HepG2 (cell line): ENCODE results near the gene CTSZ. TPM values are rescaled to one million over a fixed set of nuclear protein-coding genes. Genes with fewer than 3 reads are reported as not detected.

Source experiments
- EHMT2 ChIP-seq: fragments of 200-600 bp; sonication (generic); IDR thresholded peaks from 2 replicates; pipeline ENCODE4 v1.7.0; 2017; ENCODE audit warnings: antibody characterized with exemption, low read depth, low read length, borderline replicate concordance
- HIVEP1 ChIP-seq: sonication (generic); formaldehyde crosslinking; IDR thresholded peaks from 2 replicates; pipeline ENCODE4 v1.4.0; 2020; ENCODE audit warnings: mild to moderate bottlenecking, missing genetic modification reagents
- HOXA5 ChIP-seq: sonication (generic); formaldehyde crosslinking; IDR thresholded peaks from 2 replicates; pipeline ENCODE4 v1.4.0; 2020; ENCODE audit warnings: missing genetic modification reagents
- MEF2D ChIP-seq: sonication (generic); formaldehyde crosslinking; IDR thresholded peaks from 2 replicates; pipeline ENCODE4 v1.5.1; 2020; ENCODE audit warnings: mild to moderate bottlenecking, missing genetic modification reagents
- MEIS1 ChIP-seq: sonication (generic); formaldehyde crosslinking; IDR thresholded peaks from 2 replicates; pipeline ENCODE4 v1.9.0; 2021; ENCODE audit warnings: mild to moderate bottlenecking, missing genetic modification reagents, moderate library complexity, borderline replicate concordance
- NFE2L1 ChIP-seq: sonication (generic); formaldehyde crosslinking; IDR thresholded peaks from 2 replicates; pipeline ENCODE4 v1.4.0; 2020; ENCODE audit warnings: missing genetic modification reagents, mild to moderate bottlenecking, borderline replicate concordance
- NONO ChIP-seq, 2 experiments: fragments of 450-650 bp in 1 of 2; sonication (generic) in 1 of 2; formaldehyde crosslinking in 1 of 2; IDR thresholded peaks in 1 of 2; conservative IDR thresholded peaks in 1 of 2; 2 replicates each; pipeline versions ENCODE4 v1.6.1 to v1.8.0; 2017 to 2022; ENCODE audit warnings: mild to moderate bottlenecking in 1 of 2, missing genetic modification reagents in 1 of 2, moderate library complexity in 1 of 2
- NR2F6 ChIP-seq, 2 experiments: IDR thresholded peaks; 2 replicates each; pipeline ENCODE4 v1.6.1; 2016; ENCODE audit warnings: antibody characterized with exemption in 1 of 2, mild to moderate bottlenecking in 1 of 2
- RFX3 ChIP-seq: IDR thresholded peaks from 2 replicates; pipeline ENCODE4 v1.6.1; 2016; ENCODE audit warnings: missing biosample characterization, missing genetic modification reagents
- RFXAP ChIP-seq: sonication (generic); formaldehyde crosslinking; IDR thresholded peaks from 2 replicates; pipeline ENCODE4 v1.4.0; 2020; ENCODE audit warnings: missing genetic modification reagents, borderline replicate concordance
- SETDB1 ChIP-seq: sonication (generic); formaldehyde crosslinking; IDR thresholded peaks from 2 replicates; pipeline ENCODE4 v1.5.1; 2020; ENCODE audit warnings: missing genetic modification reagents, mild to moderate bottlenecking, borderline replicate concordance
- SIX1 ChIP-seq: sonication (generic); formaldehyde crosslinking; IDR thresholded peaks from 2 replicates; pipeline ENCODE4 v1.4.0; 2020; ENCODE audit warnings: missing genetic modification reagents, borderline replicate concordance
- TBP ChIP-seq: sonication (generic); formaldehyde crosslinking; IDR thresholded peaks from 2 replicates; pipeline ENCODE4 v1.5.0; 2020; ENCODE audit warnings: missing genetic modification reagents
- ZBTB7A ChIP-seq: sonication (generic); formaldehyde crosslinking; IDR thresholded peaks from 2 replicates; pipeline ENCODE4 v1.8.0; 2022; ENCODE audit warnings: mild to moderate bottlenecking, missing genetic modification reagents
- ZFP37 ChIP-seq: sonication (generic); formaldehyde crosslinking; IDR thresholded peaks from 2 replicates; pipeline ENCODE4 v1.4.0; 2020; ENCODE audit warnings: missing genetic modification reagents, borderline replicate concordance
- ZFY ChIP-seq: sonication (generic); formaldehyde crosslinking; IDR thresholded peaks from 2 replicates; pipeline ENCODE4 v1.4.0; 2020; ENCODE audit warnings: missing genetic modification reagents
- ZNF143 ChIP-seq: sonication (generic); formaldehyde crosslinking; IDR thresholded peaks from 2 replicates; pipeline ENCODE4 v1.4.0; 2020; ENCODE audit warnings: missing genetic modification reagents
- ZNF468 ChIP-seq: sonication (generic); formaldehyde crosslinking; IDR thresholded peaks from 2 replicates; pipeline ENCODE4 v1.8.0; 2022; ENCODE audit warnings: mild to moderate bottlenecking, moderate library complexity, missing genetic modification reagents
- ZNF501 ChIP-seq: sonication (generic); formaldehyde crosslinking; IDR thresholded peaks from 2 replicates; pipeline ENCODE4 v1.5.1; 2020; ENCODE audit warnings: mild to moderate bottlenecking, moderate library complexity, missing genetic modification reagents
- ZNF547 ChIP-seq: sonication (generic); formaldehyde crosslinking; IDR thresholded peaks from 2 replicates; pipeline ENCODE4 v1.5.1; 2020; ENCODE audit warnings: mild to moderate bottlenecking, missing genetic modification reagents
- ZNF552 ChIP-seq: sonication (generic); formaldehyde crosslinking; IDR thresholded peaks from 2 replicates; pipeline ENCODE4 v1.9.0; 2022; ENCODE audit warnings: missing genetic modification reagents, mild to moderate bottlenecking, borderline replicate concordance
- ZNF569 ChIP-seq: sonication (generic); formaldehyde crosslinking; IDR thresholded peaks from 2 replicates; pipeline ENCODE4 v1.5.0; 2020; ENCODE audit warnings: mild to moderate bottlenecking, missing genetic modification reagents, moderate library complexity, borderline replicate concordance
- ZNF737 ChIP-seq: sonication (generic); formaldehyde crosslinking; IDR thresholded peaks from 2 replicates; pipeline ENCODE4 v1.5.0; 2020; ENCODE audit warnings: missing genetic modification reagents, mild to moderate bottlenecking, borderline replicate concordance
- polyA plus RNA-seq, 8 experiments: library from polyadenylated mRNA; depleted of rRNA in 3 of 8; stranded (reverse) in 7 of 8; unstranded in 1 of 8; fragments of >200 nt; fragmentation: Illumina TruSeq in 4 of 8; extraction: Trizol in 4 of 8; gene quantifications; 2 replicates each; pipeline versions ENCODE4 v1.2.1 to v1.2.3, GENCODE V29; 2011 to 2016; ENCODE audit warnings: low read depth in 4 of 8, missing spikeins in 1 of 8, mixed read lengths in 1 of 8; ENCODE audit not compliant: insufficient read depth in 1 of 8
- total RNA-seq, 5 experiments: library from RNA; depleted of rRNA; stranded (reverse); fragments of >200 nt; fragmentation: Illumina TruSeq; extraction: Trizol; gene quantifications; 2 replicates each; pipeline ENCODE4 v1.2.3, GENCODE V29; 2016; ENCODE audit warnings: low read depth in 1 of 5
- TF ChIP-seq, protein P1 (sequence below): IDR thresholded peaks from 2 replicates; pipeline ENCODE4 v1.6.1; 2016; ENCODE audit warnings: missing compliant biosample characterization, missing genetic modification reagents, borderline replicate concordance
- TF ChIP-seq, protein P2 (sequence below): sonication (generic); formaldehyde crosslinking; IDR thresholded peaks from 2 replicates; pipeline ENCODE4 v1.4.0; 2020; ENCODE audit warnings: missing genetic modification reagents, borderline replicate concordance
- TF ChIP-seq, protein P3 (sequence below): sonication (generic); formaldehyde crosslinking; IDR thresholded peaks from 2 replicates; pipeline ENCODE4 v1.5.0; 2020; ENCODE audit warnings: missing genetic modification reagents, mild to moderate bottlenecking, borderline replicate concordance
- TF ChIP-seq, protein P4 (sequence below): sonication (generic); formaldehyde crosslinking; IDR thresholded peaks from 2 replicates; pipeline ENCODE4 v1.5.1; 2020; ENCODE audit warnings: missing genetic modification reagents, mild to moderate bottlenecking, borderline replicate concordance

The CTSZ gene
- total and polyA plus RNA-seq, 2 of the 13 experiments (the other 11 are each of a cell fraction or from before 2014, with no cell fraction given), result 0.33 TPM; not detected in 1

DNA sequence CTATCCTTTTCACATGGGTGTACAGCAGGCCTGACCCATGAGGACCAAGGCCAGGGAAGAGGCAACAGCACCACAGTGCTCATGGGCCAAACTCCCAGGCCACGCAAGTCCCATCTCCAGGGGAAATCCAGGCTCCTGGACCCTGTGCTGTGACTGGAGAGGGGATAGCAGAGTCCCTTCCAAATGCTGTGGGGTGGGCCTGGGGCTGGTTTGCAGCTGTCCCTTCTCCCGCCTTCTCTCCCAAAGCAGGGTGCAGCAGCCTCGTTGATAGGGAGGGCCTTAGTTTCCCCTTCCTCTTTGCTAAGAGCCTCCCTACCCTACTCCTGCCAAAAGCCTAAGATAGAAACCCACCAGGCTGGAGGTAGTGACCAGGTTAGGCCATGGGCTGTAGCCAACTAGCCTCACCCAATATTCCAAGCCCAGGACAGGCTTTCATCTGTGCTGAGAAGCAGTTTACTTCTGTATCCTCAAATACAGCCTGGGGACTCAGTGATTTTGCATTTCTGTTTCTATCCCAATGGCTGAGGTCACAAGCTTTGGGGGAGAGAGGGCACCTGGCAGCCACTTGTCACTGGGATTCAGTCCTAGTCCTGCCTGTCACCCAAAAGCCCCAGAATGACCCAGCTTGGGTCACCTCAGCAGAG lies 1.4 kb downstream of the CTSZ start (continued):
- TF ChIP-seq, protein P1, sequence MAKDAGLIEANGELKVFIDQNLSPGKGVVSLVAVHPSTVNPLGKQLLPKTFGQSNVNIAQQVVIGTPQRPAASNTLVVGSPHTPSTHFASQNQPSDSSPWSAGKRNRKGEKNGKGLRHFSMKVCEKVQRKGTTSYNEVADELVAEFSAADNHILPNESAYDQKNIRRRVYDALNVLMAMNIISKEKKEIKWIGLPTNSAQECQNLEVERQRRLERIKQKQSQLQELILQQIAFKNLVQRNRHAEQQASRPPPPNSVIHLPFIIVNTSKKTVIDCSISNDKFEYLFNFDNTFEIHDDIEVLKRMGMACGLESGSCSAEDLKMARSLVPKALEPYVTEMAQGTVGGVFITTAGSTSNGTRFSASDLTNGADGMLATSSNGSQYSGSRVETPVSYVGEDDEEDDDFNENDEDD (CRISPR knock-in tag), result no peak
- TF ChIP-seq HIVEP1 (CRISPR knock-in tag) (0 out of 2 replicates have a peak, but pooled peaks have one; percentile 7), ZNF501 (peak; percentile 88), RFXAP (peak; percentile 80; the same call in 1 of the 2 replicates), SIX1 (CRISPR knock-in tag) (no peak), EHMT2 (no peak), ZNF737 (0 out of 2 replicates have a peak, but pooled peaks have one; percentile 53), ZBTB7A (CRISPR knock-in tag) (peak; percentile 51; the same call in 1 of the 2 replicates), ZNF468 (CRISPR knock-in tag) (no peak), ZFY (CRISPR knock-in tag) (peak; percentile 10; the same call in 1 of the 2 replicates), TBP (CRISPR knock-in tag) (no peak), RFX3 (CRISPR knock-in tag) (no peak), SETDB1 (CRISPR knock-in tag) (no peak), ZFP37 (CRISPR knock-in tag) (0 out of 2 replicates have a peak, but pooled peaks have one; percentile 14), ZNF569 (CRISPR knock-in tag) (no peak), HOXA5 (CRISPR knock-in tag) (no peak), ZNF547 (CRISPR knock-in tag) (peak; percentile 92), ZNF552 (CRISPR knock-in tag) (no peak), NFE2L1 (CRISPR knock-in tag) (no peak), MEF2D (CRISPR knock-in tag) (0 out of 2 replicates have a peak, but pooled peaks have one; percentile 3), ZNF143 (CRISPR knock-in tag) (peak; percentile 40; the same call in 1 of the 2 replicates), NONO (IDR thresholded peaks at IDR 0.05) (no peak), NONO (CRISPR knock-in tag; conservative IDR thresholded peaks at IDR 0.05) (no peak), MEIS1 (CRISPR knock-in tag) (no peak), NR2F6 (IDR thresholded peaks at IDR 0.05) (no peak), NR2F6 (CRISPR knock-in tag; IDR thresholded peaks at IDR 0.05) (no peak)
- TF ChIP-seq, protein P2, sequence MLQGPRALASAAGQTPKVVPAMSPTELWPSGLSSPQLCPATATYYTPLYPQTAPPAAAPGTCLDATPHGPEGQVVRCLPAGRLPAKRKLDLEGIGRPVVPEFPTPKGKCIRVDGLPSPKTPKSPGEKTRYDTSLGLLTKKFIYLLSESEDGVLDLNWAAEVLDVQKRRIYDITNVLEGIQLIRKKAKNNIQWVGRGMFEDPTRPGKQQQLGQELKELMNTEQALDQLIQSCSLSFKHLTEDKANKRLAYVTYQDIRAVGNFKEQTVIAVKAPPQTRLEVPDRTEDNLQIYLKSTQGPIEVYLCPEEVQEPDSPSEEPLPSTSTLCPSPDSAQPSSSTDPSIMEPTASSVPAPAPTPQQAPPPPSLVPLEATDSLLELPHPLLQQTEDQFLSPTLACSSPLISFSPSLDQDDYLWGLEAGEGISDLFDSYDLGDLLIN (CRISPR knock-in tag), result 0 out of 2 replicates have a peak, but pooled peaks have one; percentile 16
- TF ChIP-seq, protein P3, sequence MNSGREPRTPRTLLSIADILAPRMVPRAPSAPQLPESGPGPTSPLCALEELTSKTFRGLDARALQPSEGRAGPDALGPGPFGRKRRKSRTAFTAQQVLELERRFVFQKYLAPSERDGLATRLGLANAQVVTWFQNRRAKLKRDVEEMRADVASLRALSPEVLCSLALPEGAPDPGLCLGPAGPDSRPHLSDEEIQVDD, result 0 out of 2 replicates have a peak, but pooled peaks have one; percentile 6
- TF ChIP-seq, protein P4, sequence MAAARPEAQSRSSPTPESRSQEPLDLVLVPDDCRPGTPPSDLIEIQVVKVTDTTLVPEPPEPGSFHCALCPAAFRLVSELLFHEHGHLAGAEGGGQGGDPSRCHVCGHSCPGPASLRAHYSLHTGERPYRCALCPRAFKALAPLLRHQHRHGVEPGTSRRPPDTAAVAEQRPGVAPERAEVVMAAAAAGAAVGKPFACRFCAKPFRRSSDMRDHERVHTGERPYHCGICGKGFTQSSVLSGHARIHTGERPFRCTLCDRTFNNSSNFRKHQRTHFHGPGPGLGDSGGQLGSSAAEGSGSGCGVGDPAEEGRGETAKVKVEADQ (CRISPR knock-in tag), result peak; percentile 66
